GM21528 (cell line): ENCODE measurements around the gene IBA57.
"Not testable (repeated sequence)": the region's sequence is repeated elsewhere in the genome, so short reads cannot be mapped to it uniquely, and the experiment has no call there.

Source experiments
- ATAC-seq: cut with Tn5 transposase; IDR thresholded peaks from one replicate; pipeline ENCODE4 v1.9.1; 2021; ENCODE audit warnings: mild to moderate bottlenecking, moderate library complexity; ENCODE audit not compliant: unreplicated experiment, low FRiP score

Gene IBA57

GRCh38 chr1:228170666-228171065 is 5.1 kb downstream of the IBA57 start:
- no peak for ATAC-seq

DNA sequence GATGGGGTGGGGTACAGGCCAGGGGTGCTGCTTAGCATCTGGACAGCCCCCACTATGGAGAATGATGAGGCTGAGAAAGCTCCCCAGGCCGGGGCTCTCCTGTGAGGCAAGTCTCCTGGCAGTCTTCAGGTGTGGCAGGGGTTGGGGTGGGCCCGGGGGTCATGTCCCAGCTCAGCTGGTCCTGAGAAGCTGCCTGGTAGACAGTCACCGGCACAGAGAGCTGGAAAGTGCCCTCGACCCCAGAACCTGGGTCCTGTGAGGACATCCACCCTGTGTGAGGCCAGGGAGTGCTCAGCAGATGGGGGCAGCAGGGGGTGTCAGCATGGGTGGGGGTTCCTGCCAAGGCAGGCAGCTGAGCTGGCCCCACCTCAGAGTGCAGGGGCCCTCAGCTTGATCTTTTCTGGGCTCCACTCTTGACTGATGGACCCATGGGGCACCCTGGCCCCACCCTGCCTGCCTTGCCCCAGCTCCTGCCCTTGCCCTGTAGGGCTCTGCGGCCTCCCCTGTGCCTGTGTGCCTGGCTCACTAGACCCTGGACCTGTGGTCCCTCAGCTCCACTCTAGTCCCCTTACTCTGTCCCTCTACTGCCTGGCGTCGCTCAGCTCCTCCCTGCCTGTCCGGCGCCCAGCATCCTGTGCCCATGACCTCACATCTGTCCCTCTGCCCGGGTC is 5.8 kb downstream of the IBA57 start:
- ATAC-seq: no peak

GRCh38 chr1:228172591-228173527 is 7.3 kb downstream of the IBA57 start:
- no peak for ATAC-seq

DNA sequence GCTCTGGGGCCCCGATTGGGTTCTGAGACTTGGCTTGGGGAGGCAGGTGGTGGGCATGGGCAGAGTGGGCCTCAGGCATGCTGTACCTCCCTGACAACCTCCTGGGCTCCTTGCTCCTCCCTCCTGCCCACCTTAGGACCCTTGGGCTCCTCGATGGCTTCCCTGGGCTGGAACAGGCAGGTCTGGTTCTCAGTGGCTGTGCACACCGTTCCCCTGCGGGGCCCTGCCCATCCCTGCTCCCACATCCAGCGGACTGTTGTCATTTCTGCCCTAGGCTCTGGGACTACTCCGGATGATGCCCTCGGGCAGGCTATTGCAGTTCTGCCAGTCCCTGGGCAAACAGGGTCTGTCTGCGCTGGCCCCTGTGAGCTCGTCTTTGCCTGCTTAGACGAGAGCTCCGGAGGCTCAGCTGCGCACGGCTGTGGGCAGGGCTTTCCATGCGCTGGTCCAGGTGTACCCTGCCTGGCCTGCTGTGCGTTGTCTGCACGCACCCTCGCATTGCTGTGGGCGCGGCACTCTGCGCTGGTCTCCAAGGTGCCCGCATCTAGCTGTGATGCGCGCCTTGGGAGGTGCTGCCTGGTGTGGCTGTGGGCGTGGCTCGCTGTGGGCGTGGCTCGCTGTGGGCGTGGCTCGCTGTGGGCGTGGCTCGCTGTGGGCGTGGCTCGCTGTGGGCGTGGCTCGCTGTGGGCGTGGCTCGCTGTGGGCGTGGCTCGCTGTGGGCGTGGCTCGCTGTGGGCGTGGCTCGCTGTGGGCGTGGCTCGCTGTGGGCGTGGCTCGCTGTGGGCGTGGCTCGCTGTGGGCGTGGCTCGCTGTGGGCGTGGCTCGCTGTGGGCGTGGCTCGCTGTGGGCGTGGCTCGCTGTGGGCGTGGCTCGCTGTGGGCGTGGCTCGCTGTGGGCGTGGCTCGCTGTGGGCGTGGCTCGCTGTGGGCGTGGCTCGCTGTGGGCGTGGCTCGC is 8.2 kb downstream of the IBA57 start:
- not testable (repeated sequence) for ATAC-seq

GRCh38 chr1:228174482-228175315 is 9.1 kb downstream of the IBA57 start:
- ATAC-seq: no peak

DNA sequence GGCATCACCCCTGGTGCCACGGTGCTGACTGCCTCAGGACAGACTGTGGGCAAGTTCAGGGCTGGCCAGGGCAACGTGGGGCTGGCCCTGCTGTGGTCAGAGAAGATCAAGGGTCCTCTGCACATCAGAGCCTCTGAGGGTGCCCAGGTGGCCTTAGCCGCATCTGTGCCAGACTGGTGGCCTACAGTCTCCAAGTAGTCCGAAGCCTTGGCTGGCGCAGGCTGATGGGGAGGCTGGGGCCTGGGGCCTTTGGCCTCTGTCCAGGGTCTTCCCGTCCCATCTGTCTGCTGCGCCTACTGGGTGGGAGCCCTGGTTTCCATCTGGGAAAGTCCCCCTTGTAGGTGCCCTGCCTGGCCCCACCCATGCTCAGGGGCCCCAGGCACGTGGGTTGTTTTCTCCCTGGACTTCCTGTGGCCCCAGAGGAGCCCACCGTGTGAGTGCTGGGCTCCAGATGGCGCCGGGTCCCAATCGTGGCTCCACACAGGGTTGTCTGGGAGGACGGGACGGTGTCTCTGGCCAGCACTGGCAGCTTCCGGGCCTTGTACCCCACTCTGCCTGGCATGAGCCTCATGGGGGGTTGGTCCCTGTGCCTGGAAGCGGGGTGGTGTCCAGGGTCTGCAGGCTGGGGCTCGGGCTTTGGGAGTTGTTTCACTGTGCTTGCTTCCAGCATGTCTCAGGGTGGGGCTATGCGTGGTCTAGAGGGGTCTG is 9.9 kb downstream of the IBA57 start:
- ATAC-seq: no peak

GRCh38 chr1:228176024-228176395 is 10.4 kb downstream of the IBA57 start:
- no peak for ATAC-seq

DNA sequence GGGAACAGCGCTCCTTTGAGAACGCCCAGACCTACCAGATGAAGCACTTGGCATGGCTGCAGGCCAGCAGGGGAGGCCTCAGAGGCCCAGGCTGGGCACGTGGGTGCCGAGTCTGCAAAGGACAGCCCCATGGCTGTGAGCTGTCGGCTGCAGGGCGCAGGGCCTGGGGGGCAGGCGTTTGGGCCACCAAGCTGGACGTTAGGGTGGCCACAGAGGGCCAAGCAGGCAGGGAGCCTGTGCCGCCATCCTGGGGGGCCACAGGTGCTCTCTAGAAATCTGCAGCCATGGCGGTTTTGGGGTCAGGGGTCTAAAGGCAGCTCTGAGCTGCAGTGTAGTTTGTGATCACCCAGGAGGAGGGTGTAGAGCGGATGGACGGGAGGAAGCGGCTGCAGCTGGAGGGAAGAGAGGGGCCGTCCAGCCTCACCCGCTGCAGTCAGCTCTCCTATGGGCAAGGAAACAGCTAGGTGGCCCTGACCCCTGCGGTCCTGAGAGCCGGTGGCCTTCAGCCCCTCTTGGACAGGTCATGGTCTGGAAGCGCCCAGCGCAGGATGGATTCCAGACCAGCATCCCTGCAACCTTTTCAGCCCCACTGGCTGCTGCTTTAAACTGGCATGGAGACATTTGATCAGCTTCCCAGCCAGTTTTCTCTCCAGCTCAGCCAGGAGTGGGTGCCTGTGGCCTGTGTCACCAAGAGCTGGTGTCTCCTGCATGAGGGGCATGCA is 11.0 kb downstream of the IBA57 start:
- ATAC-seq: no peak

GRCh38 chr1:228177183-228177475 is 11.5 kb downstream of the IBA57 start:
- no peak for ATAC-seq

DNA sequence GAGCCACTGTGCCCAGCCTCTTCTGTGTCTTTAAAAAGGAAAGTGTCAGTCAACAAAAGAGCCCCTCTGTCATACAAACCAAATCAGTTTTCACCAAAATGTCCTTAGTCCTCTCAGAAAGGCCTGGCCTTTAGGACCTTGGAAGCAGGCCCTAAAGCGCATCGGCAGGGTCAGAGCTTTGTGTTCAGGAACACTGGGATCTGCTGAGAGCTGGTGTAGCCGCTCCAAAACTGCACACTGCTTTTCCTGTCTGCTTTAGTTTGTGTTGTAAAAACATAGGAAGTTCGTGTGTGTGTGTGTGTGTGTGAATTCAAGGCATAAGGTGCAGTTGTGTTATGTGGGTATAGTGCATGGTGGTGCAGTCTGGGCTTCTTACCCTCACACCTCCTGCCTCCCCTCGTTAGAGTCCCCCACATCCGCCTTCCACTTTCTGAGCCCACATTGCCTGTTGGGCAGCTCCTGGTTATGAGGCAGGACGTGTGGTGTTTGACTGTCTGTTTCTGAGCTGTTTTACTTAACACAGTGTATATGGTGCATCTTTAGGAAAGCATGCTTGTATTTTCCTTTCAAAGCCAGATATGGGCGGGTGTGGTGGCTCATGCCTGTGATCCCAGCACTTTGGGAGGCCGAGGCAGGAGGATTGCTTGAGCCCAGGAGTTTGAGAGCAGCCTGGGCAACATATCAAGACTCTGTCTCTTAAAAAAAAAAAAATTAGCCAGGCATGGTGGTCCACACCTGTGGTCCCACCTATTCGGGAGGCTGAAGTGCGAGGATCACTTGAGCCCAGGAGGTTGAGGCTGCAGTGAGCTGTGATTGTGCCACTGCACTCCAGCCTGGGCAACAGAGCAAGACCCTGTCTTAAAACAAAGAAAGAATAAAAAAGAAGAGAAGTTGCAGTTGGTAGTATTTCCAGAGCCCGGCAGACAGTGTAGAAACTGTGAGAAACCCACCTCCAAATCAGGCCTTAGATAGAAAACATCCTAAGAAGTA is 12.4 kb downstream of the IBA57 start:
- no peak for ATAC-seq

GRCh38 chr1:228178737-228179684 is 13.4 kb downstream of the IBA57 start:
- ATAC-seq: no peak

- ATAC-seq: no peak
Measured at GRCh38 chr1:228180271-228180958, 14.8 kb downstream of the IBA57 start.

DNA sequence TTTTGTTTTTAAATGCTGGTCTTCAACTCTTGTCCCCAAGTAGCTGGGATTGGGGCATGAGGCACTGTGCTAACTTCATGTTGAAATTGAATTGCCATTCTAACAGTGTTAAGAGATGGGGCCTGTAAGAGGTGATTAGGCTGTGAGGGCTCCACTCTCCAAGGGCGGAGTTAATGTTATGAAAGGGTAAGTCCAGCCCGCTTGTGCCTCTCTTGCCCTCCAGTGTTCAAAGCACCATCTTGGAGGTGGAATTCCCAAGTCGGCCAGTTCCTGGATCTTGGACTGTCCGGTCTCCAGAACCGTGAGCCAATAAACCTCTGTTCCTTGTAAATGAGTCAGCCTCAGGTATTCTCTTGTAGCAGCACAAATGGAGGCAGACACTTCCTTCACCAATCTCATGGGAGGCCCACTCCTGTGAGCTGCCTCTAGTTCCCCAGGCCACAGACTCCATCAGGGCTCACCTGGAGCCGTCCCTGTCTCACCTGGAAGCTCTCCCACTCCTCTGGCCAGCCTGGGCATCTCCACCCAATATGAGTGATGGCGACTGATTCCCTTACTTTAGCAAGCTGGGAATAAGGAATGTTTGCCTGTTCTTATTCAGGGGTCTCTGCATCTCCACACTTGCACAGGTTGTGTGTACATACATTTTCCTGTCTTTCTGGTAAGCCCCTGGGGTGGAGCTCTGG is 15.5 kb downstream of the IBA57 start:
- no peak for ATAC-seq

DNA sequence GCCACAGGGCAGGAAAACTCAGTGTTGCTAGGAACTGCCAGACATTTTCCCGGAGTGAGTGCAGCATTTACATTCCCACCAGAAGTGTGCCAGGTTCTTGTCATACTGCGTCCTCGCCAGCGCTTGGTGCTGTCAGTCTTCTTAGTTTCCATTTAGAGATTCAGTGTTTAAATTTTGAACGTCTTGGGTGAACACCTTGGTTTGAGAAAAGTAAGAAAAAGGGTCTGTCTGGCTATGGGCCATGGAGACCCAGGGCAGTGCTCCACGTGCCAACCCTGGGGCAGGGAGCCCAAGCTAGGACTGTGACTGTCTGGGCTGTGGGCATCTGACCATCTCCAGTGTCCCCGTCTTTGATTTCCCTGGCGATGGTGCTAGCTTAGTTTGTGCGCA is 16.0 kb downstream of the IBA57 start:
- ATAC-seq: no peak

GRCh38 chr1:228182296-228183030 is 16.9 kb downstream of the IBA57 start:
- ATAC-seq: no peak
